GM23338 (cell line): ENCODE data around the gene SMOC2. TPM values are rescaled to one million over a fixed set of nuclear protein-coding genes. Genes with fewer than 3 reads are reported as not detected.

Experiments
- ATAC-seq: fragments of 200-7000 bp; cut with Tn5 transposase; 3 replicates; pipeline ENCODE4 v1.9.1; 2020
- DNase-seq: peaks from one replicate; pipeline ENCODE4 v3.0.0-alpha.2; 2015; ENCODE audit warnings: low spot score
- H2AFZ ChIP-seq: fragments of 200-600 bp; sonication (generic); 2 replicates; pipeline ENCODE4 v1.8.0; 2016; ENCODE audit warnings: antibody characterized with exemption, mild to moderate bottlenecking, moderate library complexity
- H3F3A ChIP-seq: fragments of 200-600 bp; sonication (generic); replicated peaks from 2 replicates; pipeline ENCODE4 v1.8.0; 2017; ENCODE audit warnings: antibody characterized with exemption, mixed run types, low read depth
- H3K27ac ChIP-seq: fragments of 200-600 bp; sonication (generic); 2 replicates; pipeline ENCODE4 v1.6.1; 2016; ENCODE audit warnings: low read depth
- H3K27me3 ChIP-seq: fragments of 200-600 bp; sonication (generic); 2 replicates; pipeline ENCODE4 v1.8.0; 2016; ENCODE audit warnings: mild to moderate bottlenecking, mixed run types, moderate library complexity; ENCODE audit not compliant: insufficient read depth
- H3K36me3 ChIP-seq: fragments of 200-600 bp; sonication (generic); 2 replicates; pipeline ENCODE4 v1.8.0; 2016; ENCODE audit warnings: mild to moderate bottlenecking; ENCODE audit not compliant: insufficient read depth
- H3K4me1 ChIP-seq: fragments of 200-600 bp; sonication (generic); 2 replicates; pipeline ENCODE4 v1.8.0; 2016; ENCODE audit warnings: mild to moderate bottlenecking, moderate library complexity; ENCODE audit not compliant: insufficient read depth
- H3K4me2 ChIP-seq: fragments of 200-600 bp; sonication (generic); 2 replicates; pipeline ENCODE4 v1.7.1; 2017; ENCODE audit warnings: mixed run types
- H3K4me3 ChIP-seq: fragments of 200-600 bp; sonication (generic); 2 replicates; pipeline ENCODE4 v1.6.1; 2016; ENCODE audit warnings: mixed run types
- H3K79me2 ChIP-seq: fragments of 200-600 bp; sonication (generic); replicated peaks from 2 replicates; pipeline ENCODE4 v1.8.0; 2017; ENCODE audit warnings: mild to moderate bottlenecking; ENCODE audit not compliant: insufficient read depth
- H3K9me2 ChIP-seq: fragments of 200-600 bp; sonication (generic); 2 replicates; pipeline ENCODE4 v1.8.0; 2017; ENCODE audit not compliant: insufficient read depth
- H4K20me1 ChIP-seq: fragments of 200-600 bp; sonication (generic); replicated peaks from 2 replicates; pipeline ENCODE4 v1.8.0; 2017; ENCODE audit warnings: mild to moderate bottlenecking; ENCODE audit not compliant: insufficient read depth
- H3K27ac Mint-ChIP-seq: 2 replicates; pipeline ENCODE4 v1.8.0; 2020; ENCODE audit warnings: inconsistent platforms, mild to moderate bottlenecking, moderate library complexity, mixed read lengths
- H3K27me3 Mint-ChIP-seq: 3 replicates; pipeline ENCODE4 v1.8.0; 2022; ENCODE audit warnings: low read depth, mild to moderate bottlenecking, moderate library complexity, mixed read lengths, inconsistent platforms; ENCODE audit not compliant: insufficient read depth, poor library complexity
- H3K36me3 Mint-ChIP-seq: 3 replicates; pipeline ENCODE4 v1.8.0; 2021; ENCODE audit warnings: low read depth, mild to moderate bottlenecking, inconsistent platforms, moderate library complexity, mixed read lengths
- H3K4me1 Mint-ChIP-seq: 3 replicates; pipeline ENCODE4 v1.8.0; 2020; ENCODE audit warnings: mild to moderate bottlenecking, inconsistent platforms, mixed read lengths
- H3K4me3 Mint-ChIP-seq: 3 replicates; pipeline ENCODE4 v1.8.0; 2021; ENCODE audit warnings: moderate library complexity, mild to moderate bottlenecking, inconsistent platforms, mixed read lengths
- H3K9me3 Mint-ChIP-seq: 3 replicates; pipeline ENCODE4 v1.8.0; 2020; ENCODE audit warnings: moderate library complexity, mild to moderate bottlenecking, inconsistent platforms, mixed read lengths
- CREB1 ChIP-seq: fragments of 250-450 bp; sonication (Bioruptor Pico); IDR thresholded peaks from 2 replicates; pipeline ENCODE4 v1.5.0; 2020; ENCODE audit warnings: low read depth, mild to moderate bottlenecking, moderate library complexity
- ETS1 ChIP-seq: IDR thresholded peaks from 2 replicates; pipeline ENCODE4 v1.6.1; 2016; ENCODE audit warnings: antibody characterized with exemption
- EZH2 ChIP-seq: fragments of 200-600 bp; sonication (generic); IDR thresholded peaks from one replicate; pipeline ENCODE4 v1.8.0; 2017; ENCODE audit warnings: antibody characterized with exemption, mild to moderate bottlenecking, low read depth; ENCODE audit not compliant: unreplicated experiment
- NANOG ChIP-seq: IDR thresholded peaks from 2 replicates; pipeline ENCODE4 v1.6.1; 2016; ENCODE audit warnings: antibody characterized with exemption, borderline replicate concordance
- REST ChIP-seq: IDR thresholded peaks from one replicate; pipeline ENCODE4 v1.6.1; 2018; ENCODE audit warnings: antibody characterized with exemption; ENCODE audit not compliant: unreplicated experiment
- STAT1 ChIP-seq: IDR thresholded peaks from one replicate; pipeline ENCODE4 v1.6.1; 2016; ENCODE audit warnings: antibody characterized with exemption; ENCODE audit not compliant: unreplicated experiment
- ZNF114 ChIP-seq: fragments of 250-450 bp; sonication (Bioruptor Pico); IDR thresholded peaks from 2 replicates; pipeline ENCODE4 v1.5.0; 2020; ENCODE audit warnings: mild to moderate bottlenecking, moderate library complexity
- ZNF331 ChIP-seq: fragments of 250-450 bp; sonication (Bioruptor Pico); IDR thresholded peaks from 2 replicates; pipeline ENCODE4 v1.5.0; 2020; ENCODE audit warnings: low read depth, mild to moderate bottlenecking, moderate library complexity
- ZNF462 ChIP-seq: fragments of 250-450 bp; sonication (Bioruptor Pico); IDR thresholded peaks from 2 replicates; pipeline ENCODE4 v1.5.0; 2020; ENCODE audit warnings: mild to moderate bottlenecking, moderate library complexity
- polyA plus RNA-seq: library from polyadenylated mRNA; unstranded; fragments of >200 nt; fragmentation: Nextera tagmentation; extraction: Ambion mirVana; gene quantifications from 2 replicates; pipeline ENCODE4 v1.2.1, GENCODE V29; 2016
- total RNA-seq: library from RNA; depleted of rRNA; stranded (reverse); fragments of >200 nt; shearing (Covaris generic); gene quantifications from 2 replicates; pipeline ENCODE4 v1.2.3, GENCODE V29; 2014

Gene SMOC2
- total and polyA plus RNA-seq, 2 experiments from 2014 or later = 4.3 to 6.5 TPM

GRCh38 chr6:168632694-168633093 lies 191.7 kb downstream of the SMOC2 start:
- no peaks in the 10 kb centered on the region for H3K9me2 ChIP-seq
- H3K9me3 Mint-ChIP-seq = peaks cover 9% of the 10 kb centered on the region; the same call in 2 of the 3 replicates
- ATAC-seq (no peak), DNase-seq (no peak)
- no peak overlapping the region for H3K4me3 Mint-ChIP-seq
- no peaks in the 10 kb centered on the region for H3K79me2 ChIP-seq
- H3K36me3 Mint-ChIP-seq = peaks cover 8% of the 10 kb centered on the region
- no peak overlapping the region for H3K4me3 ChIP-seq
- peaks cover 6% of the 10 kb centered on the region for H3K4me1 ChIP-seq
- no peaks in the 10 kb centered on the region for H3K27me3 ChIP-seq
- peaks cover 6% of the 10 kb centered on the region for H3K27me3 Mint-ChIP-seq
- no peaks in the 10 kb centered on the region for H3F3A ChIP-seq
- no peaks in the 10 kb centered on the region for H3K36me3 ChIP-seq
- no peak overlapping the region for H3K27ac Mint-ChIP-seq
- H3K27ac ChIP-seq = no peak overlapping the region
- no peaks in the 10 kb centered on the region for H4K20me1 ChIP-seq
- peaks cover 28% of the 10 kb centered on the region for H3K4me1 Mint-ChIP-seq
- H2AFZ ChIP-seq = no peak overlapping the region
- H3K4me2 ChIP-seq = no peak overlapping the region
- no peak for TF ChIP-seq ETS1
- TF ChIP-seq ZNF331 (CRISPR knock-in tag) = no peak
- TF ChIP-seq ZNF114 (CRISPR knock-in tag) = no peak
- TF ChIP-seq REST = no peak
- no peak for TF ChIP-seq NANOG
- TF ChIP-seq CREB1 (CRISPR knock-in tag) = no peak
- no peak for TF ChIP-seq EZH2
- TF ChIP-seq STAT1 = no peak
- no peak for TF ChIP-seq ZNF462 (CRISPR knock-in tag)
